ENCODE measurements around the gene DNAI1. TPM values are rescaled to one million over a fixed set of nuclear protein-coding genes. Genes with fewer than 3 reads are reported as not detected.

The DNAI1 gene
- polyA plus RNA-seq, 1 of the 3 experiments (the other 2 are of a cell fraction) = 0.46 TPM

GRCh38 chr9:34508463-34508862 lies 49.9 kb downstream of the DNAI1 start:
- ChIA-PET CTCF (interaction anchor here (1.0 to 9.5 kb wide), 6 partner anchors 7 to 105 kb away, joined by 4 to 114 read pairs (median 16); no protein-coding TSS in a partner anchor), POLR2A (interaction anchor here (0.6 kb wide), 1 partner anchor 15 kb away, joined by 3 read pairs; no protein-coding TSS in a partner anchor)
- H3K79me2 ChIP-seq (ENCODE audit: insufficient read depth) = no peaks in the 10 kb centered on the region
- WGBS (ENCODE audit: low lambda C conversion rate) = 60% methylated on average over 2 of the region's 3 CpGs
- no peaks in the 10 kb centered on the region for H3K9me2 ChIP-seq
- no peak overlapping the region for H3K4me3 ChIP-seq (ENCODE audit: low read depth in 2 of 2, low read length in 1 of 2)
- H2AFZ ChIP-seq (ENCODE audit: low read depth) = no peak overlapping the region
- no peak overlapping the region for H3K4me2 ChIP-seq
- no peaks in the 10 kb centered on the region for H3F3A ChIP-seq (replicated peaks; ENCODE audit: insufficient read depth)
- H3K36me3 ChIP-seq (replicated peaks in 1 of 2; ENCODE audit: control insufficient read depth in 1 of 2, insufficient read depth in 2 of 2, low read length in 1 of 2) = no peaks in the 10 kb centered on the region
- peaks cover 0 to 10% of the 10 kb centered on the region in 2 experiments; a peak in 1 of 4 replicates for H3K4me1 ChIP-seq (ENCODE audit: control insufficient read depth in 1 of 2, insufficient read depth in 2 of 2, low read depth in 1 of 2, low read length in 1 of 2)
- TF ChIP-seq RFX5 (IDR thresholded peaks at IDR 0.05; ENCODE audit: low read length) (no peak), GABPA (IDR thresholded peaks at IDR 0.05; ENCODE audit: low read depth) (no peak), MAX (IDR thresholded peaks at IDR 0.05; ENCODE audit: low read depth) (no peak), ZBTB33 (IDR thresholded peaks at IDR 0.05; ENCODE audit: borderline replicate concordance, low read depth) (no peak), MEF2A (IDR thresholded peaks at IDR 0.05; ENCODE audit: borderline replicate concordance, low read depth) (no peak), SMC3 (IDR thresholded peaks at IDR 0.05; ENCODE audit: low read depth, low read length) (no peak), RAD21 (IDR thresholded peaks at IDR 0.05; ENCODE audit: low read length) (no peak), TCF12 (IDR thresholded peaks at IDR 0.05) (no peak), FOSL2 (IDR thresholded peaks at IDR 0.05; ENCODE audit: borderline replicate concordance, low read depth) (no peak), EP300 (IDR thresholded peaks at IDR 0.05; ENCODE audit: borderline replicate concordance in 1 of 2, low read depth in 1 of 2, low read length in 1 of 2) (no peak)
- no peak overlapping the region for H3K27ac ChIP-seq (ENCODE audit: low read depth in 2 of 2, low read length in 1 of 2)
- no peaks in the 10 kb centered on the region for H4K20me1 ChIP-seq (ENCODE audit: insufficient read depth)
- no peaks in the 10 kb centered on the region for H3K9me3 ChIP-seq
- DNase-seq = no peak
- no peaks in the 10 kb centered on the region; the same call in 1 of the 2 replicates for H3K27me3 ChIP-seq (ENCODE audit: insufficient read depth)
- H3K9ac ChIP-seq = no peak overlapping the region

- Histone ChIP-seq H4K20me1 (ENCODE audit: insufficient read depth) (no peaks in the 10 kb centered on the region), H3K4me3 (ENCODE audit: low read depth in 2 of 2, low read length in 1 of 2) (no peak overlapping the region), H3K27me3 (ENCODE audit: insufficient read depth) (no peaks in the 10 kb centered on the region; the same call in 1 of the 2 replicates), H2AFZ (ENCODE audit: low read depth) (no peak overlapping the region), H3K27ac (ENCODE audit: low read depth in 2 of 2, low read length in 1 of 2) (no peak overlapping the region), H3K4me1 (ENCODE audit: control insufficient read depth in 1 of 2, insufficient read depth in 2 of 2, low read depth in 1 of 2, low read length in 1 of 2) (peaks cover 0 to 13% of the 10 kb centered on the region in 2 experiments; a peak in 1 of 4 replicates), H3K9ac (no peak overlapping the region), H3K9me3 (no peaks in the 10 kb centered on the region), H3K9me2 (no peaks in the 10 kb centered on the region), H3K79me2 (ENCODE audit: insufficient read depth) (no peaks in the 10 kb centered on the region), H3K4me2 (no peak overlapping the region), H3K36me3 (replicated peaks in 1 of 2; ENCODE audit: control insufficient read depth in 1 of 2, insufficient read depth in 2 of 2, low read length in 1 of 2) (no peaks in the 10 kb centered on the region), H3F3A (replicated peaks; ENCODE audit: insufficient read depth) (no peaks in the 10 kb centered on the region)
- POLR2A ChIA-PET = no interaction called here
- WGBS (ENCODE audit: low lambda C conversion rate) = 65% methylated on average over 3 of the region's 3 CpGs
- TF ChIP-seq YY1 (IDR thresholded peaks at IDR 0.05; ENCODE audit: low read depth) (no peak), RXRA (IDR thresholded peaks at IDR 0.05; ENCODE audit: borderline replicate concordance, low read depth) (no peak), SIN3A (IDR thresholded peaks at IDR 0.05; ENCODE audit: borderline replicate concordance, low read depth, low read length) (no peak), POLR2AphosphoS5 (IDR thresholded peaks at IDR 0.05; ENCODE audit: low read depth, low read length) (no peak), EP300 (IDR thresholded peaks at IDR 0.05; ENCODE audit: borderline replicate concordance in 1 of 2, low read depth in 1 of 2, low read length in 1 of 2) (no peak), RCOR1 (IDR thresholded peaks at IDR 0.05; ENCODE audit: low read length) (no peak), FOXM1 (IDR thresholded peaks at IDR 0.05; ENCODE audit: low read depth) (no peak), EZH2phosphoT487 (IDR thresholded peaks at IDR 0.05; ENCODE audit: borderline replicate concordance, low read depth) (no peak), IRF3 (IDR thresholded peaks at IDR 0.05; ENCODE audit: low read depth, low read length) (no peak), FOXJ3 (CRISPR knock-in tag; IDR thresholded peaks at IDR 0.05) (no peak), MAX (IDR thresholded peaks at IDR 0.05; ENCODE audit: low read depth) (no peak), RAD21 (IDR thresholded peaks at IDR 0.05; ENCODE audit: low read length) (no peak), GATA2 (CRISPR knock-in tag; IDR thresholded peaks at IDR 0.05) (no peak), MEF2A (IDR thresholded peaks at IDR 0.05; ENCODE audit: borderline replicate concordance, low read depth) (no peak), USF2 (IDR thresholded peaks at IDR 0.05; ENCODE audit: borderline replicate concordance, low read depth, low read length) (no peak)
- CTCF ChIA-PET = interaction anchor here (1.2 to 9.5 kb wide), 3 partner anchors 8 to 82 kb away, joined by 4 to 114 read pairs (median 53); no protein-coding TSS in a partner anchor
- DNase-seq = no peak
Observed at GRCh38 chr9:34508951-34509350, 50.3 kb downstream of the DNAI1 start.
